Peyer's patch (tissue), 4 donors: ENCODE results near the gene TMEM242. TPM values are rescaled to one million over a fixed set of nuclear protein-coding genes. Genes with fewer than 3 reads are reported as not detected.
"Not testable (repeated sequence)": the region's sequence is repeated elsewhere in the genome, so short reads cannot be mapped to it uniquely, and the experiment has no call there.

Experiments used
- DNase-seq, 3 donors: peaks; one replicate each; pipeline ENCODE4 v3.0.0-alpha.2; 2017 to 2019
- H3K27ac ChIP-seq, 4 donors: fragments of 200-600 bp; sonication (generic); one replicate each; pipeline ENCODE4 v1.5.1; 2016 to 2019
- H3K27me3 ChIP-seq, 2 donors: fragments of 200-600 bp; sonication (generic); one replicate each; pipeline ENCODE4 v1.5.1; 2019
- H3K36me3 ChIP-seq, 3 donors: fragments of 200-600 bp; sonication (generic); one replicate each; pipeline ENCODE4 v1.5.1; 2016 to 2019
- H3K4me1 ChIP-seq, 4 donors: fragments of 200-600 bp; sonication (generic); one replicate each; pipeline ENCODE4 v1.5.1; 2016 to 2019
- H3K4me3 ChIP-seq, 4 donors: fragments of 200-600 bp; sonication (generic); 1 replicate in 3 of 4; 2 replicates in 1 of 4; pipeline ENCODE4 v1.5.1; 2016 to 2019; ENCODE audit warnings: mild to moderate bottlenecking in 1 of 4
- H3K9me3 ChIP-seq, 4 donors: fragments of 200-600 bp; sonication (generic); one replicate each; pipeline ENCODE4 v1.5.1; 2016 to 2019; ENCODE audit warnings: mild to moderate bottlenecking in 1 of 4
- CTCF ChIP-seq, 6 experiments: fragments of 450-650 bp in 4 of 6; fragments of 200-600 bp in 2 of 6; sonication (generic) in 1 of 6; IDR thresholded peaks; one replicate each; pipeline ENCODE4 v1.5.1; 2017 to 2019; ENCODE audit warnings: antibody characterized with exemption in 6 of 6, mild to moderate bottlenecking in 3 of 6, moderate library complexity in 1 of 6
- POLR2A ChIP-seq, 2 donors: fragments of 450-650 bp; IDR thresholded peaks; one replicate each; pipeline ENCODE4 v1.5.1; 2017; ENCODE audit warnings: antibody characterized with exemption in 2 of 2, mild to moderate bottlenecking in 2 of 2, moderate library complexity in 2 of 2
- total RNA-seq, 4 donors: library from RNA; depleted of rRNA; stranded (reverse); fragments of >200 nt; gene quantifications; one replicate each; pipeline ENCODE4 v1.1.0, GENCODE V29; 2016

Gene TMEM242
- total RNA-seq, 4 donors from 2014 or later, result 3.3 to 9.4 (median 4.9) TPM

GRCh38 chr6:157322792-157323254 lies 496 bp downstream of the TMEM242 start:
- no peak for DNase-seq
- Histone ChIP-seq H3K4me1 (peaks cover 0 to 8% (median 2%) of the 10 kb centered on the region in 4 donors), H3K4me3 (peak overlapping the region; percentile 63 to 83 (median 69)), H3K9me3 (no peaks in the 10 kb centered on the region), H3K27me3 (no peaks in the 10 kb centered on the region), H3K27ac (peak overlapping the region; percentile 74 to 92 (median 88)), H3K36me3 (peaks cover 0 to 14% (median 0%) of the 10 kb centered on the region in 3 donors)
- no peak for TF ChIP-seq CTCF (IDR thresholded peaks at IDR 0.05)
- TF ChIP-seq POLR2A (IDR thresholded peaks at IDR 0.05), result no peak

GRCh38 chr6:157316871-157317814 lies 6.2 kb downstream of the TMEM242 start:
- Histone ChIP-seq H3K4me1 (peaks cover 0 to 14% (median 2%) of the 10 kb centered on the region in 4 donors), H3K36me3 (peaks cover 0 to 39% (median 0%) of the 10 kb centered on the region in 3 donors), H3K27me3 (no peaks in the 10 kb centered on the region), H3K9me3 (no peaks in the 10 kb centered on the region), H3K27ac (peak overlapping the region in 2 of 4 donors; percentile 26 to 53), H3K4me3 (no peak overlapping the region)
- DNase-seq, result peak in 1 of 3 donors; percentile 89
- TF ChIP-seq CTCF (IDR thresholded peaks at IDR 0.05) (no peak), POLR2A (IDR thresholded peaks at IDR 0.05) (no peak)

- H3K9me3 ChIP-seq, result no peaks in the 10 kb centered on the region
- H3K27ac ChIP-seq, result no peak overlapping the region
- no peaks in the 10 kb centered on the region for H3K27me3 ChIP-seq
- H3K36me3 ChIP-seq, result peaks cover 0 to 33% (median 0%) of the 10 kb centered on the region in 3 donors
- H3K4me1 ChIP-seq, result peaks cover 0 to 11% (median 0%) of the 10 kb centered on the region in 4 donors
- H3K4me3 ChIP-seq, result no peak overlapping the region
- TF ChIP-seq CTCF (IDR thresholded peaks at IDR 0.05) (peak; percentile 64 to 99 (median 95)), POLR2A (IDR thresholded peaks at IDR 0.05) (no peak)
- no peak for DNase-seq
Observed at GRCh38 chr6:157314705-157315321, 8.5 kb downstream of the TMEM242 start.

GRCh38 chr6:157313531-157314467 lies 9.5 kb downstream of the TMEM242 start:
- H3K27me3 ChIP-seq, result no peaks in the 10 kb centered on the region
- H3K9me3 ChIP-seq, result no peaks in the 10 kb centered on the region
- no peak overlapping the region for H3K4me3 ChIP-seq
- H3K27ac ChIP-seq, result no peak overlapping the region
- peaks cover 0 to 11% (median 0%) of the 10 kb centered on the region in 4 donors for H3K4me1 ChIP-seq
- no peak for TF ChIP-seq POLR2A (IDR thresholded peaks at IDR 0.05)
- TF ChIP-seq CTCF (IDR thresholded peaks at IDR 0.05), result no peak
- peaks cover 0 to 33% (median 0%) of the 10 kb centered on the region in 3 donors for H3K36me3 ChIP-seq
- DNase-seq, result no peak

- peaks cover 0 to 25% (median 0%) of the 10 kb centered on the region in 3 donors for H3K36me3 ChIP-seq
- H3K4me1 ChIP-seq, result peaks cover 0 to 11% (median 0%) of the 10 kb centered on the region in 4 donors
- TF ChIP-seq CTCF (IDR thresholded peaks at IDR 0.05) (no peak), POLR2A (IDR thresholded peaks at IDR 0.05) (no peak)
- no peak overlapping the region for H3K27ac ChIP-seq
- H3K9me3 ChIP-seq, result no peaks in the 10 kb centered on the region
- H3K27me3 ChIP-seq, result no peaks in the 10 kb centered on the region
- DNase-seq, result no peak
- no peak overlapping the region for H3K4me3 ChIP-seq
Observed at GRCh38 chr6:157312757-157313156, 10.6 kb downstream of the TMEM242 start.

- H3K27ac ChIP-seq, H3K4me1 ChIP-seq, H3K27me3 ChIP-seq, H3K4me3 ChIP-seq, H3K9me3 ChIP-seq, DNase-seq: not testable (repeated sequence)
- H3K36me3 ChIP-seq, result peaks cover 0 to 13% (median 0%) of the 10 kb centered on the region in 3 donors
Observed at GRCh38 chr6:157310693-157311092, 12.6 kb downstream of the TMEM242 start.
